Superior temporal gyrus (tissue), 1 donor: ENCODE results near the gene OTP.
"Not testable (repeated sequence)": the region's sequence is repeated elsewhere in the genome, so short reads cannot be mapped to it uniquely, and the experiment has no call there.

Experiments
- DNase-seq: peaks from one replicate; pipeline ENCODE4 v3.0.0-alpha.2; 2016; ENCODE audit errors: extremely low spot score

Gene OTP

GRCh38 chr5:77608927-77609326, 29.6 kb downstream of the OTP start:
- not testable (repeated sequence) for DNase-seq

GRCh38 chr5:77607324-77607723, 31.2 kb downstream of the OTP start:
- no peak for DNase-seq

DNA sequence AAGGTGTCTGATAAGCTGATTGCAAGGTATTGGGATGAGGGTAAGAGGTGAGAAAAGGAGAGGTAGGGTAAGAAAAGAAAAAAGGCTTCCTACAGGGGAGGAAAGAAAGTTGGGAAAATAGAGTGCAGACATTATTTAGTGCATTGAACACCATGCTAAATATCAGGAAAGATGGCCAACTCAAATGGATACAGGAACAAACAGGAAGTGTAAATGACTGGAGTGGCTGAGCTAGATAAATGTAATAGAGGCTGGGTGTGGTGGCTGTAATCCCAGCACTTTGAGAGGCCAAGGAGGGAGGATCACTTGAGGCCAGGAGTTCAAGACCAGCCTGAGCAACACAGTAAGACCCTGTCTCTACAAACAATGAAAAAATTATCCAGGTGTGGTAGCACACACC, 32.2 kb downstream of the OTP start:
- DNase-seq, result no peak

GRCh38 chr5:77599679-77600078, 38.8 kb downstream of the OTP start:
- no peak for DNase-seq

- DNase-seq, result no peak
These were observed 48.2 kb downstream of the OTP start for GRCh38 chr5:77590347-77590746.

DNA sequence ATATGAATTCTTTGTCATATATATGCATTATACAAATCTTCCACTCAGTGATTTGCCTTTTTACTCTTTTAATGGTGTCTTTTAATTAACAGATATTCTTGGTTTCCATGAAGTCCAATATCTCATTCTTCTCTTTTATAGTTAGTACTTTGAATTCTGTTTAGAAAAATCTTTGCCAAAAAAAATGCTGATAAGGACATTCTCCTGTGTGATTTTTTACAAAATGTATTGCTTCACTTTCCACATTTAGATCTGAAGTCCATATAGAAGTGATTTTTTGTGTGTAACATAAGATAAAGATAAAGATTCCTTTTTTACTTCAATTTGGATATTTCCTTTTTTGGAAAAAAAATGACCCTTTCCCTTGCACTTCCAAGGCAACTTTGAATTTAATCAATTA, 50.3 kb downstream of the OTP start:
- no peak for DNase-seq

GRCh38 chr5:77586101-77586500, 52.4 kb downstream of the OTP start:
- no peak for DNase-seq

GRCh38 chr5:77582143-77582542, 56.4 kb downstream of the OTP start:
- DNase-seq, result not testable (repeated sequence)
